Vagina (tissue), 2 donors: ENCODE data around the gene DPP6.
"Not testable (repeated sequence)": the region's sequence is repeated elsewhere in the genome, so short reads cannot be mapped to it uniquely, and the experiment has no call there.

Experiments used
- CTCF ChIP-seq, 3 experiments: fragments of 450-650 bp in 2 of 3; fragments of 200-600 bp in 1 of 3; sonication (generic) in 1 of 3; IDR thresholded peaks; one replicate each; pipeline ENCODE4 v1.5.1; 2017 to 2019; ENCODE audit warnings: antibody characterized with exemption in 3 of 3, mild to moderate bottlenecking in 2 of 3, moderate library complexity in 2 of 3
- POLR2AphosphoS5 ChIP-seq, 2 donors: sonication (generic); formaldehyde crosslinking; IDR thresholded peaks; one replicate each; pipeline ENCODE4 v1.9.0; 2017; ENCODE audit warnings: antibody characterized with exemption in 2 of 2, mild to moderate bottlenecking in 2 of 2, low read depth in 1 of 2; ENCODE audit not compliant: insufficient read depth in 1 of 2

- not testable (repeated sequence) for TF ChIP-seq POLR2AphosphoS5 (IDR thresholded peaks at IDR 0.05; ENCODE audit: insufficient read depth in 1 of 2, low read depth in 1 of 2); CTCF (IDR thresholded peaks at IDR 0.05)
These were observed 111.4 kb downstream of the DPP6 start for GRCh38 chr7:154163642-154164041.
